HG02938 (cell line): ENCODE results near the gene TMEM100.

Experiments used
- ATAC-seq: cut with Tn5 transposase; IDR thresholded peaks from one replicate; pipeline ENCODE4 v1.9.1; 2021; ENCODE audit warnings: mild to moderate bottlenecking, moderate library complexity; ENCODE audit not compliant: unreplicated experiment

TMEM100 gene, protein sequence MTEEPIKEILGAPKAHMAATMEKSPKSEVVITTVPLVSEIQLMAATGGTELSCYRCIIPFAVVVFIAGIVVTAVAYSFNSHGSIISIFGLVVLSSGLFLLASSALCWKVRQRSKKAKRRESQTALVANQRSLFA

GRCh38 chr17:55722742-55723487, at the start of gene TMEM100:
TMEM100 (minus strand) TSS chr17:55722864; CDS start chr17:55721070, 1,794 bp downstream.
- ATAC-seq, result no peak

DNA sequence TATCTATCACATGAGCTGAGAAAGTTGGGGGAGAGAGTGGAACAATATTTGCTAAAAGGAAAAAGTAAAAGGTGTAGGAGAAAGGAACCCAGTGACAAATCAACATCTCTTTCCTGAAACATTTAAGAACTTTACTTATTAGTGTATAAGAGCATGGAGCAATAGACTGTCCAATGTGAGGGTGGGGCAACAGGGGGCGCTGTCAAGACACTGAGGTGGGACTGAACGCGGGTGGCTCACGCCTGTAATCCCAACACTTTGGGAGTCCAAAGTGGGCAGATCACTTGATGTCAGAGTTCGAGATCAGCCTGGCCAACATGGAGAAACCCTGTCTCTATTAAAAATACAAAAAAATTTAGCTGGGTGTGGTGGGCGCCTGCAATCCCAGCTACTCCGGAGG, 49.4 kb upstream of the TMEM100 start:
- no peak for ATAC-seq

DNA sequence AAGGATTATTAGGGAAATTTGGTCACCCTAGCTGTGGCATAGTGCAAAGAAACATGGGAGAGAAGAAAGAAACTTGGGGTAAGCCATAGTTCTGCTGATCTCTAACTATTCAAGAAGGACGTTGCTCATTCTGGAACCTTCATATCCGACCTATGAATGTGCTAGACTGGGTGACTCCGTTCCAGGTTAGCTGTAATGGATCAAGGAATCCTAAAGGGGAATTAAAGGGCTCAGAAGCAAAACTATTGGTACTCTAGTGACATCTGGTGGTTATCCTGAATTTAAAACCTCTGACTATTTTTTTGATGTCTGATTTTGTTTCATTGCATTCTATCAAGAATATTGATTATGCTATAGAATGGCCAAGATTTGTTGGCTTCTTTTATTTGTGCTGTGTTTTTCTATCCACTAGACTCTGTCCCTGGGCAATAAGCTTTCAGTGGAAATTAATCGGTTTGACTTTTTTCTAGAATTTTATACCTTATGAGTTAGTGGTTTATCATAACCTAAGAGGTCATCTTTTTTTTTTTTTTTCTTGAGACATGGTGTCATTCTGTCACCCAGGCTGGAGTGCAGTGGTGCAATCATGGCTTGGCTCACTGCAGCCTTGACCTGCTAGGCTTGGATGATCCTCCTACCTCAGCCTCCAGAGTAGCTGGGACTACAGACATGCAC, 47.7 kb upstream of the TMEM100 start:
- ATAC-seq, result no peak

DNA sequence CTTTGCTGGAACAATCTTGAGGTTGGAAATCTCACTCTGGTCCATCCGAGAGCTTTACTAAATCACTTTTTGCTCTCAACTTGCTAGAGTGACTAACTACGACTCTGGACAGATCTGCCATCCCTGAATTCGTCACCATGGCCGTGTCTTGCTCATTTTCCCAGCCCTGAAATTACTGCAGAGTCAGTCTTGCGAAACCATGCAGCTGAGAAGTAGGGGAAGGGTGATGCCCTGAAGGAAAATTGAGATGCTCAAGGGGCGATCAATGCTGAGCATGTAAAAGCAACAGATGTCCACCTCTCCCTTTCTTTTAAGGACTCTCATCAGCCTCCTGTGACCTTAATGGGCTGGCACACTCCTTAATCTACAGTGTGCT, 46.9 kb upstream of the TMEM100 start:
- no peak for ATAC-seq

GRCh38 chr17:55768936-55769624, 46.4 kb upstream of the TMEM100 start:
- no peak for ATAC-seq

DNA sequence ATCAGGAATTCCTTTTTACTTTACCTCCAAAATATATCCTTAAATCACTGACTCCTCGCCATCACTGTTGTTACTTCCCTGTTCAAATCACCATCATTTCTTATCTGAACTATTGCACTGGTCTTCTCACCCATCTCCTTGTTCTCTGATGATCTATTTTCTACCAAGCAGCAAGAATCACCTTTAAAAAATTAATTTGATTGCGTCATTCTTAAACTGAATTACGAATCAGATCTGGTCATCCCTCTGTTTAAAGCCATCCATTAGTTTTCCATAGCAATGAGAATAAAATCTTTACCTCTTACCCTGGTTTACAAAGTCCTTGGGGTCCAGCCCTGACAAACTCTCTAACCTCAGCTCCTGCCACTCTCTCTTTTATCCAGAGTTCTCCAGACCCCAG, 42.8 kb upstream of the TMEM100 start:
- no peak for ATAC-seq

DNA sequence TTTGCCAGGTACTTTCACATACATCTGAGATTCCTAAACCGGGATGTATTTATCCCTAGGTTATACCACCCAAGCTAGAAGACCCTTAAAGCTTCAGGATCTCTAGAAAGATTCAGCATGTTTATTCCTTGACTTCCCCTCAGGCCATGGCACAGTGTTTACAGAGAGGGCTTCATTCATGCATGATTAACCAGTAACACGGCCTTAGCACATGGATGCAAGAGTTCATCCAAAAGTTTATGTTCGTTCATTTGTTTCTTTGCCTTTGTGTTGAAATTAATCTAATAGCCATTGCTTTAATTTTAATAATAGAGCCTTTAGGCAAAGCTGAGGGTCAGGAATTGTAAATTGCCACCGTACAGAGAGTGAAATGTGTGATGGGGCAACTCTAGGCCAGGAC, 41.9 kb upstream of the TMEM100 start:
- ATAC-seq, result no peak

DNA sequence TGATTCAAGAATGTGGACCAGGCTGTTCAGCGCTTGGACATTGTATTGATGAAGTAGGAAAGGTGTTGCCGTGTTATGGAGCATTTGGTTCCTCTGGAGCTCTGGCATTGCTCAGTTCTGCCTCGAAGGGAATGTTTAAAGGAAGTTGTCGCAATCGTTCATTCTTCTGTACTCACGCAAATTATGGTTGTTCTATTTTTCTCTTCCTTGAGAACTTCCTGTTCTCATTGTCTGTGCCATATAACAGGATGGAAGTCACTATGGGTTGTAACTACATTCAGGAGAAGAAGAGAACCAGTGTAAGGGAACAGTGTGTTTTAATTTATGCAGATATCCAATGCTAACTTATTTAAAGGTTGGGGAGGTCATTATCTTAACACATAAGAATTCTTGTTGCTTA, 41.2 kb upstream of the TMEM100 start:
- ATAC-seq, result no peak

DNA sequence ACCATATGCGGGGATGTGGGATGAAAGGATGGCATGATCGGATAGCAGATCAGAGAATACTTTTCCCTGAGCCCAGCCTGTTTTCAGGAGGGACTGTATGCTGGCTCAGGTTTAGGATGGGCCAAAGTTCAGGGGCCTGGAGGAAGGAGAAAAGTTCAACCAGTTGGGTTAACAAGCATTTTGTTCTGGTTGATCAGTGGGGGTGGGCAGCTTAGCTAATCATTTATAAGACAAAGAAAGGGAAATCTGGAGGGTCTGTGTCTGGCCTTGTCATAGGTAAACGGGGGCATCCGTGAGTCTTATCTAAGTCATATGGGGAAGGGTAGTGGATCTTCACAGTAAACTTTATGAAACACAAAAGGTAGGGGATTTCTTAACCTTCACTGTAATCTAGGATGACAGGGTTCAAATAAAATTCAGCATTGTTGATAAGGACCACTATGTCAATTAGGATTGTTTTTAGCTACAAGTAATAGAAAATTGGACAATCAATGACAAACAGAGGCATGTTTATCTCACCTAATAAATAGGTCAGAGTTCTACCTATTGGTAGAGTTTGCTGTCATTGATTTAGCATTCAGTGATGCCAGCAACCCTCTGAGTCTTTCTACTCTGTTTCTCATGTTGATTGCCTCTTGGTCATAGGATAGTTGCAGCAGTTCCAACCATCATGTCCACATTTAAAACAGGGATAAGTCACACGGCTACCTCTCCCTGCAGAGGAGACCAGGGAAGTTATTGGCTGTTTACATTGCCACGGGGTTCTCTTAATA, 39.6 kb upstream of the TMEM100 start:
- ATAC-seq, result no peak

- no peak for ATAC-seq
Measured at GRCh38 chr17:55760643-55761355, 38.1 kb upstream of the TMEM100 start.

DNA sequence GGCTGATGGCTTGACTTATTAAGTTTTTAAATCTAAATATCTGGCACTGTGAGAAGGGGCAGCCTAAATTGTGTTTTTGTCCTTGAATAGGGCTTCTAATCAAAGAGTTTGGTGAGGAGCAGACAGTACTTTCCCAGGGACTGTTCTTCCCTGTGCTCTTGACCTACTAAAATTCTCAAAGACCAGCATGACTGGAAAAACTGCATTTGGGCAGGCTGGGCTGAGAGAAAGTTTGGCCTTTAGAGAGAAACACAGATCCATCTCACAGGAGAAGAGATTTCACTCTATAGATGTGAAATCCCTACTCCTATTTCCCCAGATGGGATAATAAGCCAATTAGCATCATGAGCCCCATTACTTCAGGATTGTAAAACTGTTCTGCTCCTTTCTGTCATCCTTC, 35.5 kb upstream of the TMEM100 start:
- no peak for ATAC-seq

- peak; percentile 51 for ATAC-seq
Measured at GRCh38 chr17:55757659-55758058, 35.0 kb upstream of the TMEM100 start.

- no peak for ATAC-seq
Measured at GRCh38 chr17:55756689-55757088, 34.0 kb upstream of the TMEM100 start.

DNA sequence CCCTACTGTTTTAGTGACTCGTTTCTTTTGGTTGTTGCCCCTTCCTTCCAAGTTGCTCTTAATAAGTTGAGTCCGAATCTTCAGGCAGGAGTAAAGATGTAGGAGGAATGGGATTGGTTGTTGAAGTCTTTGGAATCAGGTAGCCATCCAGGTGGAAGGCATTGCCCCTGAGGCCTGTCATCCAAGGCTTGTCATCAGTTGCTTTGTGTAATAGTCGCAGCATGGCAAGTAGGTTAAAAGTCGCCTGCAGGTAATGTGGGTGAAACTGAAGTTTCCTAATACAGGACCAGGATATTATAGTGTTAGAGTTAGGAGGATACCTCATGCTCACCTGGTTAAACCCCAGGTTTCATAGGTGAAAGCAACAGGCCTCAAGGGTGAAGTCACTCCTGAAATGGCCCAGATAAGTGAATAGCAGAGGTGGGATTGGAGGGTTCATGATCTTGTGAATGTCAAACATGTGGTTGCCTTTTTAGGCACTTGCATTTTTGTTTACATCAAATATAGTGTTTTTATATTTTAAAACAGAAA, 29.1 kb upstream of the TMEM100 start:
- no peak for ATAC-seq

GRCh38 chr17:55750750-55751657, 28.3 kb upstream of the TMEM100 start, which contains the start of gene PCTP:
PCTP (plus strand) TSS chr17:55751051; CDS start chr17:55751104, 53 bp downstream.
- ATAC-seq, result peak; percentile 99

DNA sequence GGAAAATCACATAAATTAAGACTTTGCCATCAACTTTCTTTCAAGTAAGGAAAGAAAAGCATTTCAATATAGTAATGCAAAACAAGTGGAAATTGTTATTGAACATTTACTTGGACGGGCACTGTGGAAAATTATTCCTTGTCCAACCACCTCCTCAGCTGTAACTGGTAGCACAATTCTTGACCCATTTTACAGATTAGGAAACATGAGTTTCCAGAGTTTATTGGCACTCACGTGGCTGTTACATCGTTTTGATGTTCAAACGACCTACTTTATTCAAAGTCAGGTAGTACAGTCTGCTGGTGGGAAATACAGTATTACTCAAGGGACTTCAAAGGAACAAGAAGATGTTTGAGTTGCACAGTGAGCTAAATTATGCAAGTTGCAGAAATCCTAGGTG, 27.3 kb upstream of the TMEM100 start:
- ATAC-seq, result no peak

- no peak for ATAC-seq
Measured at GRCh38 chr17:55748841-55749240, 26.2 kb upstream of the TMEM100 start.

DNA sequence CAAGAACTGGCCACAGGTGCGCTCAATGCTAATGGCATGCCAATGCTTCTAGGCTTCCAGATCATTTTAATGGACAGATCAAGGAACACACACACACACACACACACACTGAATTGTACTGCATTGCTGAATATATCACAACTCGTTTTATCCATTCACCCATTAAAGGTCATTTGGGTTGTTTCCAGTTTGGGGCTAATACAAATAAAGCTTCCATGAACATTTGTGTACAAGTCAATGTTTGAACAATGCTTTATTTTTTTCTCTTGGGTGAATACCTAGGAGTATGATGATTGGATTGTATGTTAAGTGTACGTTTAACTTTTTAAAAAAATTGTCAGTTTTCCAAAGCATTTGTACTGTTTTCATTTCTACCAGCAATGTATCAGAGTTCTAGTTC, 24.5 kb upstream of the TMEM100 start:
- no peak for ATAC-seq

DNA sequence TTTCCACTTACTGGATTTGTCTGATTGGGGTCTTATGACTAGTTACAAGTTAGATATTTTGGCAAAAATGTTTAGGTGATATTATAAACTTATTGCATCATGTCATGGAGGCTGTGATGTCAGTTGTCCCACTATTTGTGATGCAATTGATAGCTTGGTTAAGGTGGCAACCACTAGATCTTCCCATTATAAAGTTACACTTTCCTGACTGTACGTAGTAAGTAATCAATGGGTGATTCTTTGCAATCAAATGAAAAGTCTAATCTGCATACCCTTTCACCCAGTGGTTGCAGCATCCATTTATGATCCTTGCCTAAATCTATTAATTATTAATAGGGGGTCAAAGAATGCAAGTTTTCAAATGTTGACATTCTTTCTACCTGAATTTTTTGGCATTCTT, 23.8 kb upstream of the TMEM100 start:
- no peak for ATAC-seq
